Measurements from ENCODE around the gene RELB.

DNA sequence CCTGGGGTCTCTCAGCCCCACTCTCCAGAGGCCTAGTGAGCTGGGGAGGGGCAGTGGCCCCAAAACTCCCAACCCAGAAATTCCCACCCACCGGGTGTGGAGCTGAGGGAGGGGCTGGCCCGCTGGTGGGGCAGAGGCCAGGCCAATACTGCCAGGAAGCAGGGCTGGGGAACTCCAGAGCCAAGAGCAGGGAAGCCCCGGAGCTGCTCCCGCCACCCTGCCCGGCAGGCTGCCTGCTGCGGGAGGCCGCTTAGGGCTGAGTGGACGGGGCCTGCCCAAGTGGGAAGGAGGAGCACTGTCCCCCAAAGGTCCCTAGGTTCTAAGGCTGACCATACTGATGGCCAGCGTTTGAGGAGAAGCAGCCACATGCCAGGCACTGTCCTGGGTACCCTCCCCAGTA, 13.0 kb upstream of the RELB start:
- no peak for TF ChIP-seq CTCF (conservative IDR thresholded peaks at IDR 0.05 in 1 of 2, IDR thresholded peaks at IDR 0.05 in 1 of 2; ENCODE audit: low read depth in 1 of 2, low read length in 2 of 2)
- no peak for TF ChIP-seq EZH2 (IDR thresholded peaks at IDR 0.05; ENCODE audit: low read length, missing control alignments)
